ENCODE measurements around the gene CABCOCO1.

Gene CABCOCO1

DNA sequence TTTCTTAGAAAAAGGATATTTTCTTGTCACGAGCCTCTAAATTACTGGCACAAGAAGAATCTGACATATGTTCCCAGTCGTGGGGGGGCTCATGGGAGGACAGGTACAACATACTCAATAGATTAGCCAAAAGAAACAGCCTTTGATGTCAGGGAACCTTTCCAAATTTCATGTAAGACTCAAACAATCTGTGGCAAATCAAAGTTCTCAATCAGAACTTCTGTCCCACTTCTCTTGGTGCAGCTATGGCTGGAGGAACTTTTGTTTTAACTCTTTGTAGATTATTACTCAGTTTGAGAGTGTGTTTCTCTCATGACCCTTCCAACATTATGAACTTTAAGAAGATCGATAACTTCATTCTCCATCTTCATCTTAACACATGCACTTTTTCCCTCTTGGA, 124.4 kb downstream of the CABCOCO1 start:
- DNase-seq = no peak

DNA sequence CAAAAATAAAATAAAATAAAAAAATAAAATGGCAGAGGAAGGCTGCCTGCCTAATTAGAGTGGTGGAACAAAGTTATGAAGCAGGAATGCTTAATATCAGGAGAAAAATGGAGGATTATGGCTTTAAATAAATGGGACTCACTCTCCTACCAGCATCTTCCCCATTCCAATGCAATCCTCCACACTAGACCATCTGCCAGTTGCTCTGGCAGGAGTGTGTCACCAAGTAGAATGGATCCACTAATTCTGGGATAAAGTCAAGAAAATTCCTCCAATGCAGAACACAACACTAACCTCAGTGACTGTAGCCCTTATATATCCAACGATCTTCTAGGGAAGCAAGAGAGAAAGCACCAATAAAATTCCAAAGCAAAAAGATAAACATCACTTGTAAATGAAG, 126.3 kb downstream of the CABCOCO1 start:
- DNase-seq = no peak

DNA sequence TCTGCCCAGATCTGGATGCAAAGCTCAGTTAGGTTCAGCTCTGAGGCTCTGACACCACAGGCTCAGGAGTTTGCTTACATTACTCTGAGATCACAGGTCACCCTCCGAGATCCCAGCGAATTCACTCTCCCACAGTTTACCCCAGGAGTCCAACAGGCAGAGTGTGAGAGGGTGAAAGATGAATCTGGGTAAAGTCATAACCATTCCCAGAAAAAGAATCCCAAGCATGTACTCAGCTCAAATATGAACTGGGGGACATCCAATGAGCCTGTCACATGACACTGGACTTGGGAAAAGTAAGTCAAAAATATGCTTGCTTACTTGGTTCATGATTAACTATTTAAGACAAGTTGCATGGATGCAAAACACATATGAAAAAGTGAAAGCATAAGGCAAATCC, 128.5 kb downstream of the CABCOCO1 start:
- DNase-seq = no peak

DNA sequence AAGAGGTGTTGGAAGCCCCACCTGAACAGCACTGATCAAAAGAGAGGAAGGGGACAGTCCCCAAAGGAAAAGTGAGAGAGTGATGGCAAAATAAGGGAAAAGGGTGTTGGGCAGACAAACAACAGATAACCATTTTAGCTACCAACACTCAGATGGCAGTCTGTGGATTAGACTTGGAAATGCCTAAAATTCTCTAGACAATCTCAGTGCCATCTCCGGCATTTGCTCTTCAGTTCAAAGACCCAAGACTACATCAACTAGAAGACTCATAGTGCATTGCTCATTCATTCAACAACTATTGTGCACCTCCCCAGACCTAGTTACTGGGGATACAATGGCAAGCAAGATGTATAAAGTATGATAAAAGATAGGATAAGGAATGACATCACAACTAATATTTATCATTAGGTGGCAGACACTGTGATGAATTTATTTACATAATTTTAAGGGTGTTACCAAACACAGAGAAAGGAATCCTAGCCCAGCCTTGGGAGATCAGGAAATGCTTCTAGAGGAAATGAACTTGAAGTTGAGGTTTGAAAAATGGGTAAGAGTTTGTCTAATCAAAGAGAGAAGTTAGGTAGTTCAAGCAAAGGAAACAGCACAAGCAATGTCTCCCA, 129.5 kb downstream of the CABCOCO1 start:
- no peak for DNase-seq

DNA sequence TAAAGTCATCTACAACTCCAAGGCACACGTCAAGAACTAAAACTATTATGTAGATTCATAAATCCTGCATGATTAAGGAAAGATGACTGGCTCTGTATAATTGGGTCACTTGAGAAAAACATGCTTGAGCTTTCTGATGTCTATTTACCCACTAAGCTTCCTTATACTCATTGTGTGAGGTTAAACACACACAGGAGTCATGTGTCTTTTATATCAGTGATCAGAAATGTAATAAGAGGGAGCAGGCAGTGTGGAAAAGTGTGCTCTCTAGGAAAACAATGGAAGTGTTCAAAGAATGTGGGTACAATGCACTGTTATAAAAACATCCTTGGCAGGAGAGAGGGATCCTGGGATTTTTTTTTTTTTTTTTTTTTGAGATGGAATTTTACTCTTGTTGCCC, 130.2 kb downstream of the CABCOCO1 start:
- no peak for DNase-seq

DNA sequence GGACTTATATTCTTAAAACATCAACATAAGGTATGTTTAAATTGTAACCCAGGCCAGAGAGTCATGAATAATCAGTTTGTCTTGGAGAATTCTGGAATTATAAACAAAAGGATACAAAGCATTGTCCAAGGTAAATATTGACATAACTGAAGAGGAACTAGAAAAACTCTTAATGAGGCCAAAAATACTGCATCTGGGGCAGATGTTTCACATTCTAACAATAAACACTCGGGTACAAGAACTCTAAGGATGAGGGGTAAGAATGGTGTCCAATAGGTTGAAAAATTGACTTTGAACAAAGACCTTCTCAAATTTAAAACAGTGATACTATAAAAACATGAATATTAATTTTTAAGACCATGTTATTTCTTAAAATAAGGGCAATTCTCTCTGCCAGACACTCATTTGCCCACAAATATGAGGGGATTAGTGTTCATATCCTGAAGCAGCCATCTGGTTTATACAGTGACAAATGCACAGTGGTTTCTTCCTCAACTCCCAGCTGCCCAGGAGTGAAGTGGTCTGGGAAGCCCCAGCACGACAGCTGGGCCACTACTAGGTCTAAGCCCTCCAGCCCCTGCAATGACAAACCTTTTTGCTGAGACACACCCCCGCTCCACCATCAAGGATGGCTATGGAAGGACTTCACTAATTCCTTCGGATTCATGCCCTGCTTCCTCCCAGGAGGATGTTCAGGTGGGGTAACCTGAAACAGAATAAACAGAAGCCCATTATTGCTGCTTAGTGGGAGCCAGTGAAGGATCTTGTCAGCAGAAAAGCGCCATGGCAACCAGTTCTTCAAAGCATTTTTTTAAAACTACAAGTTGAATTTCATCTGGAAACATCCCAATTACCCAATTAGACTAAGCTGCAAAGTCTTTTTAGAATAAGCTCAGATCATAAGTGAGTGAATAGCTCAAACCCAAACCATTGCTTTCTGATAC, 131.3 kb downstream of the CABCOCO1 start:
- DNase-seq = no peak

DNA sequence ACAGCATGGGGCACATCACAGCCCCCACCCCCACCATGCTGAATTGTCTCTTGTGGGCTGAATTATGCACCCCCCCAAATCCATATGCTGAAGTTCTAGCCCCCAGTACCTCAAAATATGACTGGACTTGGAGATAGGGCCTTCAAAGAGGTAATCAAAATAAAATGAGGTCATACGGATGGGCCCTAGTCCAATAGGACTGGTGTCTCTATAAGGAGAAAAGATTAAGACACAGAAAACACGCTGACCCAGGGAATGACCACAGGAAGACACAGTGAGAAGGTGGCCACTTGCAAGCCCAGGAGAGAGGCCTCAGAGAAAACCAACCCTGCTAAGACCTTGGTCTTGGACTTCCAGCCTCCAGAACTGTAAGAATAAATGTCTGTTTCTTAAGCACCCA, 132.4 kb downstream of the CABCOCO1 start:
- no peak for DNase-seq

DNA sequence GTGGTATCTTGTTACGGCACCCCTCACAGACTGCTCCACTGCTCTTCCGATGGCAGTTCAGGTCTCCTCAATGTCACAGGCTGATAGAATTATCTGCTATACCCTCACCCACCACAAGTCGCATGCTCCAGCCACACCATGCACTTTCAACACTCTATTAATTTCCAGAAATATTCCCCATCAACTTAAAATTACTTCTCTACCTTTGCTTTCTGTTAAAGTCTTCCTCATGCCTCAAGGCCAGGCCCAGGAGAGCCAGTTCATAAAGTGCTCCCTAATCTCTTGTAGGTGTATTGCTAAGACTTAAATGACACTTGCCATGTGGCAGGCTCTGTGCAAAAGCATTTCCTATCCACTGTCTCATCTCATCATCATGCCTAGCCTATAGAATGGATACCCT, 132.8 kb downstream of the CABCOCO1 start:
- no peak for DNase-seq

DNA sequence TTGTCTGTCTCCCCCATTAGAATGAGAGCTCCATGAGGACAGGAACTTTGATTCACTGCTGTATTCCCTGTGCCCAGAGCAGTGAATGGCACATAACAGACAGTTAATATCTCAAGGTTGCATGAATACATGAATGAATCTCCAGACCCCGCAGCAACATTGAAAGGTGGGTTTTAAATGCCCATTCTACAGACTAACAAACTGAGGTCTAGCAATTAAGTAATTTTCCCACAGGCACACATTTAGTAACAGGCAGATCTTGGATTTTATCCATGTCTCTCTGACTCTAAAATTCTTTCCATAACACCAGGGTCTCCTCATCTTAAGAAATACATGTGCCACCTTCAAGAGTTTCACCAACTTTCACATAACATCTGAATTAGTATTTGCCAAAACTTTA, 134.1 kb downstream of the CABCOCO1 start:
- DNase-seq = no peak

DNA sequence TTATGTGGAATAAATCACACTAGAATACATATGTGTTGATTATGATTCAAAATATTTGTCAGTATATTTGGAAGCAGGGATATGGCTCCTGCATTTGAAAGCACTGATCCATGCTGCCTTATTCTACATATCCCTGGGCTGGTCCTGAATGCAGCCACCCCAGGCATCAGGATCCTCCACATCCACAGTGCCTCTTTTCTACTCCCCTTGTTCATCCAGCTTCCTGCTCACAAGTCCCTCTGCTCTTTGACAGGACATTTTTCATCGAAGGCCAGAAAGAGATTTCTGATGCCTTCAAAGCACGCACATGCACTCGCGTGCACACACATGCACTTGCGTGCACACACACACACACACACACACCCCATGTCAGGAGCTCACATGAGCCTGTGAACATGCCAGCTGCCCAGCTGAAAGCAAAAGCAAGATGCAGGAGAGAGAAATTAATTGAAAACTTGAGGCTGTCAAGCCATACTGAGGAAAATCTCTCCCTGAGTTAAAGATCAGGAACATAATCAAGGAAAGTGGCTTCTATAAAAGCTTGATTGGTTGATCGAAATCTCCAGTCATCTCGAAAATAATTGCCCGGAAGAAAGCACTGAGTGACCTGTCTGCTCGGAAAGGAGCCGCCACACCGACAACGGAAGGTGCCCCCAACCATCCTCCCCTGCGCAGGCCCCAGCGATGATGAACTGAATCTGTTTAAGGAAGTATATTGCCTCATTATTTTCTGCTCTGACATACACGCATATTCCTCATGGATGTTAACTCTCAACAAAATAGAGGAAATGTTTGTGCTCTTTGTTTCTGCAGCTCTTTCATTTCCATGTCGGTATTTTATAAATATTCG, 134.8 kb downstream of the CABCOCO1 start:
- no peak for DNase-seq

DNA sequence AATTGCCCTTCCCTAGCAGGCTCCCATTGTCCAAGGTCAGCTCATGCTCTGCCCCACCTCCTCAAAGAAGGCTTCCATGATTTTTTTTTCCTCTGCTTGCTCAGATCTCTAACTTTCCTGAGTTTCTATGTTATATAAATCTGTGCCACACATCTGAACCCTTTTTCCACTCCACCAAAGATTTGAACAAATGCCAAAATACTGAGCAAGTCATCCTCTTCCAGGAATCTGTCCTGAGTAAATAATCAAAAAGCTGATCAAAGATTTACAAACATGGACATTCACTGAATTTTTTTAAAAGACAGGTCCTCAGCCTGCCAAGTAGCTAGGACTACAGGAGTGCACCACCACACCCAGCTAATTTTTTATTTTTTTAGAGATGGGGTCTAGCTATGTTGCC, 136.0 kb downstream of the CABCOCO1 start:
- no peak for DNase-seq

DNA sequence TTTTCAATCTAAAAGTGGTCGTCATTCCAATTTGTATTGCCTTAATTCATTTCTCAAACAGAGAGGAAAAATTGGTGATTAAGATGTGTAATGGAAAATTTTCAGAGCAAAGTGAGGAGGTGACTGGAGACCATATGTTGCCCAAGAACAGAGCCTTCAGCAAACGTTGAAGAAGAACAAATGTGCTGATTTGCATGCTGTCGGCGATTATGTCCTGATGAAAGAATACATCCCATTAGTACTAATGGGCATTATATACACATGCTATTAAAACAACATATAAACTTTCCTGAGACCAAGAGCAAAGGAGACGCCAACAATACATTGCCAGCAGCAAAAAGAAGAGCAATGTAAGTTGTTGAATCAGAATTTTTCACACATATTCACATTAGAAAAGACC, 138.8 kb downstream of the CABCOCO1 start:
- DNase-seq = no peak

DNA sequence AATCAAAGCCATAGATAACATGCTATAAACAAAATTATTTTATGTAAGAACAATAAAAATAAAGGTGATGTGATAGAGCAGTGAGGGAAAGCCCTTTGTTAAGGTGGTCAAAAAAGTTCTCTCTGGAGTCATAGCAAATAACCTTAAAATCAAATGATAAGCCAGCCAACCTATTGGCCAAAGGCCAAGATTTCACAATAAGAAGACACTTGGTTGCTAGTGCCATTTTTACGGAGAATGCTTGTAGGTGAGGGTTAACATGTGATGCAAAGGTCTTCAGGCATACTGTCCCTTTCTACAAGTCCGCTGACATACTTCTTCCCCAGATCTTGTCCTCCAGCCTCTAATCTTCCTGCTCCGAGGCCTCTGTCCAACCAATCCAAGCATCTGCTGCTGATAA, 140.5 kb downstream of the CABCOCO1 start:
- DNase-seq = no peak

DNA sequence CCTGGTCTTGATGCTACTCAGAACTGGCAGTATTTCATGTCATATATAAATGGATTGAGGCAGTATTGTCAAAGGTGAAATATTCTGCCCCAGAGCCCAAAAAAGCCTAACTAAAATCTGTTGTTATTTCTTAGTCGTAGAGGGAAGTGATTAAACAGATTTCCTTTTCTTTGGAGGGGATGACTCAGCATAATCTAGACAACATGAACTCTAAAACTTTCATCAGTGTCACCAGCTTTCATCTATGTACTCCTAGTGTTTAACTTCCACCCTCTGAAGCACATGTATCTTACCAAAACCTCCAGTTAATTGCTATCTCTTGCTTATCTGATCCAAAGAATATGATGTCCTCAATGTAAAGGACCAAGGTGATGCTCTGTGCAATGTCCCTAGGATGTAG, 141.7 kb downstream of the CABCOCO1 start:
- no peak for DNase-seq

DNA sequence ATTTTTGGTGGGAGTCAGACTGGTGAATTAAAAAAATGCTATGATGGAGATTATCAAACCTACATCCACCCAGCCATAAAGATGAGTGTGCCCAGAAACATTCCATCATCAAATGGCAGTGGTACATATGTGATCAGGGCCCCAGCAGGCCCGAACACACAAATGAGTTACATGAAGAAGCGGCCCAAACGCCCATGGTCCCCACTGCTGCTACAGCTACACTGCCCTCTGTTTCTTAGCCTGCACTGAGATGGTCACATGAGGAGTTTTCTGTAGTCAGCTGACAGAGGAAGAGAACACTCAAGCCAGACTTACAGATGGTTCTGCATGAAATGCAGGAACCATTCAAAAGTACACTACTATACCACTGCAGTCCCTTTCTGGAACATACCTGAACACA, 142.4 kb downstream of the CABCOCO1 start:
- no peak for DNase-seq

DNA sequence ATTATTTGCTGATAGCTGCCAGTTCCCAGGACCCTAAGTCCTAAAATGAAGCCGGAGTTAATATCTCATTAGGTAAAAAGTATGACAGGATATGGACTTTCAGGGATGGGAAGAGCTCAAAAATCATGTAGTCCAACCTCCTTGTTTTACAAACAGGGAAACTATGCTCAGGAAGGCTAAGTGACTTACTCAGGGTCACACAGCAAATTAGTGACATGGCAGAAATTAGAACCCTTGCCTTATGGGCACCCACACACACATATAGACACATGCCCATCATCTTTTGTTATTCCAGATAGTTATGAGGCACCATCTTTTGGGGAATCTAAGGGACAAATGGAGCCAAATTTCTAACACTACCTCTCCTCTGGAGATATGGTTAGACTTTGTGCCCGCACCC, 147.5 kb downstream of the CABCOCO1 start:
- no peak for DNase-seq

DNA sequence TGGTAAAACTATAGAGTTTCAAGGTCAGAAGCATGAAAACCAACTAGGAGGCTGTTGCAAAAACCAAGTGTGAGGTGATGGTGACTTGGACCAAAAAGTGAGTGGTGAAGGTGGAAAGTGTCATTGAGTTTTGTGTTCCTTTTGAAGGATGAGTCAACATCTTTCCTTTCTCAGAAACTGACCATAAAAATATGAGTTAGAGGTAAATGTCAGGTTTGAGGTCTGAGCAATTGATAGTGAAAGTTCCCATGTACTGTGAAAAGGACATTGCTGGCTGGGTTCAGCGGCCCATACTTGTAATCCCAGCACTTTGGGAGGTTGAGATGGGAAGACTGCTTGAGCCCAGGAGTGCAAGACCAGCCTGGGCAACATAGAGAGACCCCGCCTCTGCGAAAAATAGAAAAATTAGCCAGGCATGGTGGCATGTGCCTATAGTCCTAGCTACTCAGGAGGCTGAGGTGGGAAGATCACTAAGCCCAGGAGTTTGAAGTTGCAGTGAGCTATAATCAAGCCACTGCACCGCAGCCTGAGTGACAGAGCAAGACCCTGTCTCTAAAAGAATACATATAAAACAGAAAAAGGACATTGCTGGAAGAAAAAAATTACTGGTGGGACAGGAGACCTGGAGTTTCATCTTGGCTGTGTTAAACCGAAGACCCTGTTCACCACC, 149.5 kb downstream of the CABCOCO1 start:
- DNase-seq = no peak

DNA sequence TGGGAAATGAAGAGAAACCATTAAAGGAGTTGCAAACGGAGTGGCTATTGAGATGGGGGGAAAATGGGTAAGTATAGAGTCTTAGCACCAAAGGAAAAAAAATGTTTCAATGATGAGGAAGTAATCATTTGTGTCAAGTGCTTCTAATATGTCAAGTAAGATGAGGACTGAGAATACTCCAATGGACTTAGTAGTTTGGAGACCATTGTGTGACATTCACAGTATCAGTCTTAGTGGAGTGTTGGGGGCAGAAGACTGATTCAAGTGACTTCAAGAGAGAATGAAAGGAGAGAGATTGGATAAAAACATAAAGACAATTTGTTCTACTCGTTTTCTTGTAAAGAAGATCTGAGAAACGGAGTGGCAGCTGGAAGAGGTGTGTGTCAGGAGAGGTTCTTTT, 150.2 kb downstream of the CABCOCO1 start:
- no peak for DNase-seq

DNA sequence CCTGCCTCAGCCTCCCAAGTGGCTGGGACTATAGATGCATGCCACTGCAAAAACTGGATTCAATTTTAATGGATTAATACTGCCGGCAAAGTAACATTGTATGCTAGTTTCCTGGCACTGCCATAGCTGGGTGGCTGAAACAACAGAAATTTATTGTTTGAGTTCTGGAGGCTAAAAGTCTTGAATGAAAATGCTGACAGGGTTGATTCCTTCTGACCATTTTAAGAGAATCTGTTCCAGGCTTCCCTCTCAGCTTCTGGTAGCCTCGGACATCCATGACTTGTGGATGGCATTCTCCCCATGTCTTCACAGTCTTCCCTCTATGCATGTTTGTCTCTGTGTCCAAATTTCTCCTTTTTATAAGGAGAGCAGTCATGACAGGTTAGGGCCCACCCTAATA, 151.4 kb downstream of the CABCOCO1 start:
- no peak for DNase-seq

DNA sequence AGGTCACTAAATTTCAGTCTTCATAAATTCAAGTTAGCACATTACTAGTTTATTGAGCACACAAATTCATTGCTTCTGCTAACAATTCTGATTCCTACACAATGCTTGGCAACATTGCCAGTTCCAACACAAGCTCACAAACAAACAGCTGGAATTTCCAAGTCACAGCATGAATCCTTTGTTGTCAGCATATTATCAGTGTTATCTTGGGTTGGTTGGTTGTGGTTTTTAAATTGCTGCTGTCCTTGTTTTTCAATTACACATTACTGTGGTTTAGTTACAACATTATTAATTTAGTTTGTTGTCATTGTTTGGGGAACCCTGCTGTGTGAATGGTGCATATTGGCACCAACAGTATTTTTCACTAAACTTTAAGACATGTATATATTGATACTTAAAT, 152.8 kb downstream of the CABCOCO1 start:
- no peak for DNase-seq

Measured in effector CD8-positive, alpha-beta T cell (primary cell).